HCT116 (cell line): ENCODE data around the gene MMP23B. TPM values are rescaled to one million over a fixed set of nuclear protein-coding genes. Genes with fewer than 3 reads are reported as not detected.

Source experiments
- ATAC-seq: fragments of 200-7000 bp; cut with Tn5 transposase; 2 replicates; pipeline ENCODE4 v1.9.1; 2020; ENCODE audit warnings: mild to moderate bottlenecking, moderate library complexity
- BruUV-seq: library from RNA; stranded (reverse); fragments of 400-500 nt; replicated peaks from 2 replicates; lab custom pipeline; 2021; lab: Mats Ljungman, UMichigan
- CTCF ChIA-PET: fragments of 300-600 bp; sonication (Branson Sonifier 250); formaldehyde crosslinking; loops from one replicate; lab custom pipeline; 2021; ENCODE audit warnings: antibody characterized with exemption; lab: Charles Lee
- POLR2A ChIA-PET: fragments of 300-600, 350-600 bp; sonication (Branson Sonifier 250); formaldehyde crosslinking; loops from one replicate; lab custom pipeline; 2021; ENCODE audit warnings: antibody characterized with exemption; lab: Charles Lee
- RAD21 ChIA-PET, 2 experiments: fragments of 300-600 bp; sonication (Branson Sonifier 250); formaldehyde crosslinking; loops; one replicate each; lab custom pipeline; 2023; ENCODE audit warnings: low total read pairs in 2 of 2; ENCODE audit not compliant: uncharacterized antibody in 2 of 2, unreplicated experiment in 2 of 2, low non-redundant PET in 1 of 2; lab: Charles Lee
- DNase-seq: peaks from one replicate; pipeline ENCODE4 v3.0.0-alpha.2; 2010; ENCODE audit warnings: low read depth, low spot score
- H2AFZ ChIP-seq: fragments of 200-600 bp; shearing (Covaris generic), sonication (generic); 2 replicates; pipeline ENCODE4 v1.6.1; 2017; ENCODE audit warnings: low read depth, mixed run types, mixed read lengths, antibody characterized with exemption, low read length; ENCODE audit not compliant: poor library complexity, severe bottlenecking
- H3K27ac ChIP-seq: 2 replicates; pipeline ENCODE4 v1.5.1; 2012; ENCODE audit warnings: low read depth, low read length
- H3K27me3 ChIP-seq: fragments of 200-600 bp; sonication (generic); 2 replicates; pipeline ENCODE4 v1.6.1; 2016; ENCODE audit warnings: mixed run types, low read length, mixed read lengths; ENCODE audit not compliant: insufficient read depth
- H3K36me3 ChIP-seq, 2 experiments: fragments of 200-500 bp in 1 of 2; fragments of 200-600 bp in 1 of 2; sonication (Bioruptor generic) in 1 of 2; sonication (generic) in 1 of 2; 2 replicates each; pipeline versions ENCODE4 v1.5.1 to v1.6.1; 2014 to 2016; ENCODE audit warnings: low read length in 2 of 2, inconsistent platforms in 1 of 2, mixed read lengths in 1 of 2, mixed run types in 1 of 2; ENCODE audit not compliant: insufficient read depth in 2 of 2, control insufficient read depth in 1 of 2
- H3K4me1 ChIP-seq, 2 experiments: fragments of 200-600 bp in 1 of 2; sonication (generic) in 1 of 2; 2 replicates each; pipeline versions ENCODE4 v1.5.1 to v1.6.1; 2012 to 2017; ENCODE audit warnings: low read length in 2 of 2, inconsistent platforms in 1 of 2, mild to moderate bottlenecking in 1 of 2, mixed read lengths in 1 of 2, mixed run types in 1 of 2, moderate library complexity in 1 of 2; ENCODE audit not compliant: insufficient read depth in 2 of 2, control insufficient read depth in 1 of 2
- H3K4me2 ChIP-seq: fragments of 200-600 bp; sonication (generic); 2 replicates; pipeline ENCODE4 v1.6.1; 2017; ENCODE audit warnings: mixed run types, low read length, mixed read lengths
- H3K4me3 ChIP-seq, 2 experiments: fragments of 200-600 bp in 1 of 2; sonication (generic) in 1 of 2; replicated peaks in 1 of 2; 2 replicates each; pipeline ENCODE4 v1.5.1; 2011 to 2016; ENCODE audit warnings: low read length in 2 of 2, control low read depth in 1 of 2, low read depth in 1 of 2, mild to moderate bottlenecking in 1 of 2, mixed read lengths in 1 of 2, mixed run types in 1 of 2
- H3K79me2 ChIP-seq: fragments of 200-600 bp; sonication (generic); 2 replicates; pipeline ENCODE4 v1.6.1; 2017; ENCODE audit warnings: mild to moderate bottlenecking, mixed run types, low read length, moderate library complexity, mixed read lengths; ENCODE audit not compliant: insufficient read depth
- H3K9ac ChIP-seq: fragments of 200-600 bp; sonication (generic); 2 replicates; pipeline ENCODE4 v1.6.1; 2016; ENCODE audit warnings: low read length, mixed read lengths
- H3K9me2 ChIP-seq: fragments of 200-600 bp; sonication (generic), shearing (Covaris generic); 2 replicates; pipeline ENCODE4 v1.6.1; 2017; ENCODE audit warnings: mixed run types, mild to moderate bottlenecking, moderate library complexity; ENCODE audit not compliant: insufficient read depth
- H3K9me3 ChIP-seq, 2 experiments: fragments of 200-500 bp in 1 of 2; fragments of 200-600 bp in 1 of 2; sonication (Bioruptor generic) in 1 of 2; sonication (generic) in 1 of 2; 2 replicates each; pipeline ENCODE4 v1.6.1; 2014 to 2017; ENCODE audit warnings: low read length in 2 of 2, mixed read lengths in 2 of 2, inconsistent platforms in 1 of 2, low read depth in 1 of 2, mild to moderate bottlenecking in 1 of 2, mixed run types in 1 of 2, moderate library complexity in 1 of 2; ENCODE audit not compliant: control insufficient read depth in 1 of 2, insufficient read depth in 1 of 2
- H4K20me1 ChIP-seq: fragments of 200-600 bp; sonication (generic), shearing (Covaris generic); 2 replicates; pipeline ENCODE4 v1.6.1; 2017; ENCODE audit warnings: mixed run types, mild to moderate bottlenecking, moderate library complexity; ENCODE audit not compliant: insufficient read depth
- CBX3 ChIP-seq: IDR thresholded peaks from 2 replicates; pipeline ENCODE4 v1.6.1; 2012; ENCODE audit warnings: low read depth
- CEBPB ChIP-seq: IDR thresholded peaks from 2 replicates; pipeline ENCODE4 v1.6.1; 2012; ENCODE audit warnings: low read depth
- EGR1 ChIP-seq: IDR thresholded peaks from 2 replicates; pipeline ENCODE4 v1.6.1; 2012; ENCODE audit warnings: low read depth
- ELF1 ChIP-seq: IDR thresholded peaks from 2 replicates; pipeline ENCODE4 v1.6.1; 2012; ENCODE audit warnings: low read depth, borderline replicate concordance
- EZH2 ChIP-seq: fragments of 200-600 bp; sonication (generic); IDR thresholded peaks from 2 replicates; pipeline ENCODE4 v1.6.1; 2017; ENCODE audit warnings: antibody characterized with exemption, mixed run types
- EZH2phosphoT487 ChIP-seq: fragments of 200-600 bp; IDR thresholded peaks from 2 replicates; pipeline ENCODE4 v1.6.1; 2018; ENCODE audit warnings: antibody characterized with exemption, borderline replicate concordance
- FOSL1 ChIP-seq: IDR thresholded peaks from 2 replicates; pipeline ENCODE4 v1.6.1; 2012; ENCODE audit warnings: low read depth
- JUND ChIP-seq: IDR thresholded peaks from 2 replicates; pipeline ENCODE4 v1.6.1; 2012
- POLR2A ChIP-seq: IDR thresholded peaks from 2 replicates; pipeline ENCODE4 v1.7.0; 2011; ENCODE audit warnings: borderline replicate concordance; ENCODE audit not compliant: insufficient read depth, insufficient read length; ENCODE audit errors: extremely low read depth
- POLR2AphosphoS5 ChIP-seq: IDR thresholded peaks from 2 replicates; pipeline ENCODE4 v1.6.1; 2011; ENCODE audit warnings: mild to moderate bottlenecking, low read depth, low read length, moderate library complexity
- SIN3A ChIP-seq: IDR thresholded peaks from 2 replicates; pipeline ENCODE4 v1.6.1; 2012; ENCODE audit warnings: low read depth
- SP1 ChIP-seq: IDR thresholded peaks from 2 replicates; pipeline ENCODE4 v1.6.1; 2012; ENCODE audit warnings: low read depth
- ZFX ChIP-seq: fragments of 450-650 bp; IDR thresholded peaks from 2 replicates; pipeline ENCODE4 v1.6.1; 2017
- ZNF274 ChIP-seq: fragments of 200-500 bp; sonication (Bioruptor generic); IDR thresholded peaks from 2 replicates; pipeline ENCODE4 v1.6.1; 2014; ENCODE audit warnings: mild to moderate bottlenecking, low read depth, low read length, inconsistent platforms
- intact Hi-C: fragments of 100-400 bp; cut with micrococcal nuclease; formaldehyde crosslinking; loops from 2 replicates; pipeline ENCODE4 v1.10.0; 2022
- total RNA-seq: library from RNA; stranded (reverse); gene quantifications from one replicate; pipeline ENCODE4 v1.2.1, GENCODE V29; 2021; ENCODE audit not compliant: unreplicated experiment
- TF ChIP-seq, protein P1 (sequence below): IDR thresholded peaks from 2 replicates; pipeline ENCODE4 v1.6.1; 2012
- TF ChIP-seq, protein P2 (sequence below), 3 experiments: fragments of 200-600 bp in 1 of 3; sonication (generic) in 1 of 3; IDR thresholded peaks in 2 of 3; conservative IDR thresholded peaks in 1 of 3; 2 replicates each; pipeline ENCODE4 v1.5.1; 2012 to 2017; ENCODE audit warnings: low read depth in 2 of 3, low read length in 2 of 3, antibody characterized with exemption in 1 of 3, borderline replicate concordance in 1 of 3, control low read depth in 1 of 3, mild to moderate bottlenecking in 1 of 3, mixed read lengths in 1 of 3, mixed run types in 1 of 3, moderate library complexity in 1 of 3; ENCODE audit not compliant: insufficient read depth in 1 of 3

MMP23B gene
- total RNA-seq, 1 experiment from 2014 or later = 8.7 TPM

DNA sequence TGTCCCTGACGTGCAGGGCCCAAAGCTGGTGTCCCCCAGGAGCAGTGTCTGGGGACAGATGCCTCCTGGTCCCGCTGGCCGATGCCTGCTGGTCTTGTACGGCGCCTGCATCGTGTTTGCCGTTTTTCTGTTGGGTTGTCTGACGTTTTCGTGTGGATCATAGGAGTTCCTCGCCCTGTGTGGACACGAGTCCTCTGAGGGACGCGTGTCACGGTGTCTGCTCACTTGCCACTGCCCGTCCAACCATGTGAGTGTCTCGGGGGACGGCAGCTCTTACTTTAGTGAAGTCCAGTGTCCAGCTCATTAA lies 9.2 kb upstream of the MMP23B start:
- ChIA-PET RAD21 (no interaction called here), POLR2A (no interaction called here), CTCF (no interaction called here)
- no peaks in the 10 kb centered on the region for H3K27me3 ChIP-seq
- H3K79me2 ChIP-seq = peaks cover 3% of the 10 kb centered on the region; the same call in 1 of the 2 replicates
- peaks cover 4 to 31% of the 10 kb centered on the region in 2 experiments for H3K4me1 ChIP-seq
- no peak for TF ChIP-seq EZH2
- TF ChIP-seq CEBPB = no peak
- TF ChIP-seq SIN3A = no peak
- TF ChIP-seq FOSL1 = no peak
- TF ChIP-seq CBX3 = no peak
- no peak for TF ChIP-seq SP1
- no peak for TF ChIP-seq ZNF274
- no peak for TF ChIP-seq POLR2A
- no peak for TF ChIP-seq ZFX
- TF ChIP-seq POLR2AphosphoS5 = no peak
- TF ChIP-seq, protein P1, sequence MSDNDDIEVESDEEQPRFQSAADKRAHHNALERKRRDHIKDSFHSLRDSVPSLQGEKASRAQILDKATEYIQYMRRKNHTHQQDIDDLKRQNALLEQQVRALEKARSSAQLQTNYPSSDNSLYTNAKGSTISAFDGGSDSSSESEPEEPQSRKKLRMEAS = no peak
- no peak for TF ChIP-seq JUND
- TF ChIP-seq ELF1 = no peak
- no peak for TF ChIP-seq EZH2phosphoT487
- no peak overlapping the region for H3K27ac ChIP-seq
- H3K9me2 ChIP-seq = no peaks in the 10 kb centered on the region
- H2AFZ ChIP-seq = no peak overlapping the region
- no peak overlapping the region for H3K4me3 ChIP-seq
- H3K36me3 ChIP-seq = no peaks in the 10 kb centered on the region; a peak in 1 of 4 replicates
- H3K9ac ChIP-seq = no peak overlapping the region
- ATAC-seq (no peak), DNase-seq (no peak)
- H4K20me1 ChIP-seq = no peaks in the 10 kb centered on the region
- no peaks in the 10 kb centered on the region for H3K9me3 ChIP-seq
- intact Hi-C loops = no loop called here
- H3K4me2 ChIP-seq = no peak overlapping the region
- no TSS peak for BruUV-seq

DNA sequence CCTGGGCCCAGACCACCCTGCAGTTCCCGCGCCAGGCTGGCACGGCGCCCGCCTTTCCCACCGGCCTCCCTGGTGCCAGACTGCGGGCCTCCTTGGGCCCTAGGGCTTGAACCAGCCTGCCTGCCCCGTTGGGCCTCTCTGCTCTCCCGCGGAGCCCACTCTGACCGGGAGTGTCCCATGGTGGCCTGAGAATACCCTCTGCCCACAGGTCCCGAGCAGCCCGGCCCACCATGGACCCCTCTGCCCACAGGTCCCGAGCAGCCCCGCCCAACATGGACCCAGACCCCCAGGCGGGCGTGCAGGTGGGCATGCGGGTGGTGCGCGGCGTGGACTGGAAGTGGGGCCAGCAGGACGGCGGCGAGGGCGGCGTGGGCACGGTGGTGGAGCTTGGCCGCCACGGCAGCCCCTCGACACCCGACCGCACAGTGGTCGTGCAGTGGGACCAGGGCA lies 8.8 kb upstream of the MMP23B start:
- intact Hi-C loops = no loop called here
- Histone ChIP-seq H3K9ac (no peak overlapping the region), H2AFZ (no peak overlapping the region), H3K4me3 (no peak overlapping the region), H3K27ac (no peak overlapping the region; the same call in 1 of the 2 replicates), H3K9me2 (no peaks in the 10 kb centered on the region), H3K4me2 (no peak overlapping the region), H3K9me3 (no peaks in the 10 kb centered on the region), H3K4me1 (peaks cover 4 to 35% of the 10 kb centered on the region in 2 experiments), H3K27me3 (no peaks in the 10 kb centered on the region), H4K20me1 (no peaks in the 10 kb centered on the region), H3K79me2 (peaks cover 6% of the 10 kb centered on the region; the same call in 1 of the 2 replicates), H3K36me3 (no peaks in the 10 kb centered on the region; a peak in 1 of 4 replicates)
- ChIA-PET POLR2A (no interaction called here), CTCF (no interaction called here), RAD21 (no interaction called here)
- no TSS peak for BruUV-seq
- TF ChIP-seq SIN3A (no peak), SP1 (no peak), EGR1 (no peak), CBX3 (no peak), EZH2 (no peak), EZH2phosphoT487 (no peak), FOSL1 (no peak), POLR2A (no peak)
- TF ChIP-seq, protein P2, sequence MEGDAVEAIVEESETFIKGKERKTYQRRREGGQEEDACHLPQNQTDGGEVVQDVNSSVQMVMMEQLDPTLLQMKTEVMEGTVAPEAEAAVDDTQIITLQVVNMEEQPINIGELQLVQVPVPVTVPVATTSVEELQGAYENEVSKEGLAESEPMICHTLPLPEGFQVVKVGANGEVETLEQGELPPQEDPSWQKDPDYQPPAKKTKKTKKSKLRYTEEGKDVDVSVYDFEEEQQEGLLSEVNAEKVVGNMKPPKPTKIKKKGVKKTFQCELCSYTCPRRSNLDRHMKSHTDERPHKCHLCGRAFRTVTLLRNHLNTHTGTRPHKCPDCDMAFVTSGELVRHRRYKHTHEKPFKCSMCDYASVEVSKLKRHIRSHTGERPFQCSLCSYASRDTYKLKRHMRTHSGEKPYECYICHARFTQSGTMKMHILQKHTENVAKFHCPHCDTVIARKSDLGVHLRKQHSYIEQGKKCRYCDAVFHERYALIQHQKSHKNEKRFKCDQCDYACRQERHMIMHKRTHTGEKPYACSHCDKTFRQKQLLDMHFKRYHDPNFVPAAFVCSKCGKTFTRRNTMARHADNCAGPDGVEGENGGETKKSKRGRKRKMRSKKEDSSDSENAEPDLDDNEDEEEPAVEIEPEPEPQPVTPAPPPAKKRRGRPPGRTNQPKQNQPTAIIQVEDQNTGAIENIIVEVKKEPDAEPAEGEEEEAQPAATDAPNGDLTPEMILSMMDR (IDR thresholded peaks at IDR 0.05 in 2 of 3, conservative IDR thresholded peaks at IDR 0.05 in 1 of 3; ENCODE audit: borderline replicate concordance in 1 of 3, insufficient read depth in 1 of 3, low read depth in 2 of 3, low read length in 2 of 3) = no peak
- no peak for DNase-seq
- ATAC-seq = no peak
